ENCODE measurements around the gene MFAP2.

The MFAP2 gene

DNA sequence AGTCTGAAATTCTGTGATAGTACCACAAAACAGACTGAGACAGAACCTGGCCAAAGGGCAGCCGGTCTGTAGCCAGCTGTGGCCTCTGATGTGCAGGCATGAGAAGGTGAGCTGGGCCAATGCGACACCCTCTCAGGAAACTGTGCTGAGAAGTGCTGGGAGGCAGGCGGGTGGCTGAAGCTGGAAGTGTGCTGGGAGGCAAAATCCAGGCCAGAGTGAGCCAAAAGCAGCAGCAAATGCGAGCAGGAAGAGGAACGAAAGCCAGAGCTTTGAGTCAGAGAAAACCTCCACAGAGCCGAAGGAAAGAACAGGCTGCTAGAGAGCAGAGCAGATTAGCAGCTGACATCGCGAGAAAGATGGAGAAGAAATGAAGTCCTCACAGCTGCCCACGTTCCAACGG is 41.5 kb upstream of the MFAP2 start:
- CTCF ChIA-PET, result interaction anchor here (1.0 to 2.3 kb wide), 2 partner anchors 24 to 106 kb away, joined by 3 to 12 read pairs; no protein-coding TSS in a partner anchor

DNA sequence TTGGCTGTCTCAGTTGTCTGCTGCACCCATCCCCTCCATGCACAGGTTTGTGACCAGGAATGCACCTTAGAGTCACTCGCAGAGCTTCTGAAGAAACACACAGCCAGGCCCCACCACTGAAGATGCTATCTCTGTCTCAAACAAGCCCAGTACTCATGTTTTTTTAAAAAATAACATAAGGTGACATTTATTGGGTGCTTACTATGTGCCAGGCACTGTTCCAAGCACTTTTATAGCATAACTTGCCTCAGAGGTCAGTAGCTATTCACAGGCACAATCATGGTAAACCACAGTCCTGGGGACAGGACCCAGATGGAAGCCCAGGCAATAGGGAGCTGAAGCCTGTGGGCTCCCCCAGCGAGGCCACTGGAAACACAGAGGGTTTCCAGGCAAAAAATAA is 40.1 kb upstream of the MFAP2 start:
- CTCF ChIA-PET, result no interaction called here
- no peaks in the 10 kb centered on the region for H3K9me3 ChIP-seq (ENCODE audit: control insufficient read depth, insufficient read depth, low read depth, low read length)

More for the DNA sequence above, 41.5 kb upstream of the MFAP2 start:
- Histone ChIP-seq H3K4me3 (ENCODE audit: low read depth, low read length) (no peak overlapping the region), H3K36me3 (ENCODE audit: control insufficient read depth in 2 of 2, insufficient read depth in 1 of 2, low read length in 2 of 2) (peaks cover 46 to 93% of the 10 kb centered on the region in 2 experiments), H3K27ac (ENCODE audit: extremely low read depth, low read depth, low read length) (no peak overlapping the region), H3K9me3 (ENCODE audit: control insufficient read depth, insufficient read depth, low read depth, low read length) (no peaks in the 10 kb centered on the region), H3K4me1 (ENCODE audit: control insufficient read depth, insufficient read depth, low read length) (no peaks in the 10 kb centered on the region)
- POLR2A ChIA-PET, result interaction anchor here (0.7 kb wide), 1 partner anchor 247 kb away, joined by 3 read pairs; no protein-coding TSS in a partner anchor
- TF ChIP-seq ZNF350 (tag by site-specific recombination; IDR thresholded peaks at IDR 0.05) (no peak), ZBTB20 (tag by site-specific recombination; IDR thresholded peaks at IDR 0.05) (no peak), ZNF473 (tag by site-specific recombination; IDR thresholded peaks at IDR 0.05) (no peak), ZFP3 (tag by site-specific recombination; IDR thresholded peaks at IDR 0.05; ENCODE audit: low read depth) (no peak), OSR2 (tag by site-specific recombination; IDR thresholded peaks at IDR 0.05) (no peak), ZBTB48 (tag by site-specific recombination; IDR thresholded peaks at IDR 0.05) (no peak), ZNF544 (tag by site-specific recombination; IDR thresholded peaks at IDR 0.05) (no peak), BCL11B (tag by site-specific recombination; IDR thresholded peaks at IDR 0.05; ENCODE audit: low read depth) (no peak), ZBTB1 (tag by site-specific recombination; IDR thresholded peaks at IDR 0.05) (no peak), ZNF707 (tag by site-specific recombination; IDR thresholded peaks at IDR 0.05) (no peak), ZNF76 (tag by site-specific recombination; IDR thresholded peaks at IDR 0.05; ENCODE audit: borderline replicate concordance, low read depth) (no peak)
- TF ChIP-seq, protein P1, sequence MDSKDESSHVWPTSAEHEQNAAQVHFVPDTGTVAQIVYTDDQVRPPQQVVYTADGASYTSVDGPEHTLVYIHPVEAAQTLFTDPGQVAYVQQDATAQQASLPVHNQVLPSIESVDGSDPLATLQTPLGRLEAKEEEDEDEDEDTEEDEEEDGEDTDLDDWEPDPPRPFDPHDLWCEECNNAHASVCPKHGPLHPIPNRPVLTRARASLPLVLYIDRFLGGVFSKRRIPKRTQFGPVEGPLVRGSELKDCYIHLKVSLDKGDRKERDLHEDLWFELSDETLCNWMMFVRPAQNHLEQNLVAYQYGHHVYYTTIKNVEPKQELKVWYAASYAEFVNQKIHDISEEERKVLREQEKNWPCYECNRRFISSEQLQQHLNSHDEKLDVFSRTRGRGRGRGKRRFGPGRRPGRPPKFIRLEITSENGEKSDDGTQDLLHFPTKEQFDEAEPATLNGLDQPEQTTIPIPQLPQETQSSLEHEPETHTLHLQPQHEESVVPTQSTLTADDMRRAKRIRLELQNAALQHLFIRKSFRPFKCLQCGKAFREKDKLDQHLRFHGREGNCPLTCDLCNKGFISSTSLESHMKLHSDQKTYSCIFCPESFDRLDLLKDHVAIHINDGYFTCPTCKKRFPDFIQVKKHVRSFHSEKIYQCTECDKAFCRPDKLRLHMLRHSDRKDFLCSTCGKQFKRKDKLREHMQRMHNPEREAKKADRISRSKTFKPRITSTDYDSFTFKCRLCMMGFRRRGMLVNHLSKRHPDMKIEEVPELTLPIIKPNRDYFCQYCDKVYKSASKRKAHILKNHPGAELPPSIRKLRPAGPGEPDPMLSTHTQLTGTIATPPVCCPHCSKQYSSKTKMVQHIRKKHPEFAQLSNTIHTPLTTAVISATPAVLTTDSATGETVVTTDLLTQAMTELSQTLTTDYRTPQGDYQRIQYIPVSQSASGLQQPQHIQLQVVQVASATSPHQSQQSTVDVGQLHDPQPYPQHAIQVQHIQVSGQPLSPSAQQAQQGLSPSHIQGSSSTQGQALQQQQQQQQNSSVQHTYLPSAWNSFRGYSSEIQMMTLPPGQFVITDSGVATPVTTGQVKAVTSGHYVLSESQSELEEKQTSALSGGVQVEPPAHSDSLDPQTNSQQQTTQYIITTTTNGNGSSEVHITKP (tag by site-specific recombination; IDR thresholded peaks at IDR 0.05), result no peak
- TF ChIP-seq, protein P2, sequence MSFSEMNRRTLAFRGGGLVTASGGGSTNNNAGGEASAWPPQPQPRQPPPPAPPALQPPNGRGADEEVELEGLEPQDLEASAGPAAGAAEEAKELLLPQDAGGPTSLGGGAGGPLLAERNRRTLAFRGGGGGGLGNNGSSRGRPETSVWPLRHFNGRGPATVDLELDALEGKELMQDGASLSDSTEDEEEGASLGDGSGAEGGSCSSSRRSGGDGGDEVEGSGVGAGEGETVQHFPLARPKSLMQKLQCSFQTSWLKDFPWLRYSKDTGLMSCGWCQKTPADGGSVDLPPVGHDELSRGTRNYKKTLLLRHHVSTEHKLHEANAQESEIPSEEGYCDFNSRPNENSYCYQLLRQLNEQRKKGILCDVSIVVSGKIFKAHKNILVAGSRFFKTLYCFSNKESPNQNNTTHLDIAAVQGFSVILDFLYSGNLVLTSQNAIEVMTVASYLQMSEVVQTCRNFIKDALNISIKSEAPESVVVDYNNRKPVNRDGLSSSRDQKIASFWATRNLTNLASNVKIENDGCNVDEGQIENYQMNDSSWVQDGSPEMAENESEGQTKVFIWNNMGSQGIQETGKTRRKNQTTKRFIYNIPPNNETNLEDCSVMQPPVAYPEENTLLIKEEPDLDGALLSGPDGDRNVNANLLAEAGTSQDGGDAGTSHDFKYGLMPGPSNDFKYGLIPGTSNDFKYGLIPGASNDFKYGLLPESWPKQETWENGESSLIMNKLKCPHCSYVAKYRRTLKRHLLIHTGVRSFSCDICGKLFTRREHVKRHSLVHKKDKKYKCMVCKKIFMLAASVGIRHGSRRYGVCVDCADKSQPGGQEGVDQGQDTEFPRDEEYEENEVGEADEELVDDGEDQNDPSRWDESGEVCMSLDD (tag by site-specific recombination; IDR thresholded peaks at IDR 0.05), result no peak

More for the DNA sequence above, 40.1 kb upstream of the MFAP2 start:
- no peaks in the 10 kb centered on the region for H3K4me1 ChIP-seq (ENCODE audit: control insufficient read depth, insufficient read depth, low read length)
- H3K4me3 ChIP-seq (ENCODE audit: low read depth, low read length), result no peak overlapping the region
- POLR2A ChIA-PET, result interaction anchor here (0.6 to 1.0 kb wide), 3 partner anchors 8 to 40 kb away, joined by 3 to 5 read pairs (median 3); partner anchors contain the start of gene ATP13A2
- no peak overlapping the region for H3K27ac ChIP-seq (ENCODE audit: extremely low read depth, low read depth, low read length)
- peaks cover 35 to 80% of the 10 kb centered on the region in 2 experiments for H3K36me3 ChIP-seq (ENCODE audit: control insufficient read depth in 2 of 2, insufficient read depth in 1 of 2, low read length in 2 of 2)
- no peak for TF ChIP-seq TRIM28 (IDR thresholded peaks at IDR 0.05; ENCODE audit: borderline replicate concordance, low read length)
- no peak for TF ChIP-seq ZNF121 (tag by site-specific recombination; IDR thresholded peaks at IDR 0.05)
- no peak for TF ChIP-seq ZNF354C (tag by site-specific recombination; IDR thresholded peaks at IDR 0.05; ENCODE audit: borderline replicate concordance, low read depth)
- TF ChIP-seq REPIN1 (tag by site-specific recombination; IDR thresholded peaks at IDR 0.05; ENCODE audit: low read depth), result no peak
- no peak for TF ChIP-seq ZNF37A (tag by site-specific recombination; IDR thresholded peaks at IDR 0.05)
- TF ChIP-seq, protein P3, sequence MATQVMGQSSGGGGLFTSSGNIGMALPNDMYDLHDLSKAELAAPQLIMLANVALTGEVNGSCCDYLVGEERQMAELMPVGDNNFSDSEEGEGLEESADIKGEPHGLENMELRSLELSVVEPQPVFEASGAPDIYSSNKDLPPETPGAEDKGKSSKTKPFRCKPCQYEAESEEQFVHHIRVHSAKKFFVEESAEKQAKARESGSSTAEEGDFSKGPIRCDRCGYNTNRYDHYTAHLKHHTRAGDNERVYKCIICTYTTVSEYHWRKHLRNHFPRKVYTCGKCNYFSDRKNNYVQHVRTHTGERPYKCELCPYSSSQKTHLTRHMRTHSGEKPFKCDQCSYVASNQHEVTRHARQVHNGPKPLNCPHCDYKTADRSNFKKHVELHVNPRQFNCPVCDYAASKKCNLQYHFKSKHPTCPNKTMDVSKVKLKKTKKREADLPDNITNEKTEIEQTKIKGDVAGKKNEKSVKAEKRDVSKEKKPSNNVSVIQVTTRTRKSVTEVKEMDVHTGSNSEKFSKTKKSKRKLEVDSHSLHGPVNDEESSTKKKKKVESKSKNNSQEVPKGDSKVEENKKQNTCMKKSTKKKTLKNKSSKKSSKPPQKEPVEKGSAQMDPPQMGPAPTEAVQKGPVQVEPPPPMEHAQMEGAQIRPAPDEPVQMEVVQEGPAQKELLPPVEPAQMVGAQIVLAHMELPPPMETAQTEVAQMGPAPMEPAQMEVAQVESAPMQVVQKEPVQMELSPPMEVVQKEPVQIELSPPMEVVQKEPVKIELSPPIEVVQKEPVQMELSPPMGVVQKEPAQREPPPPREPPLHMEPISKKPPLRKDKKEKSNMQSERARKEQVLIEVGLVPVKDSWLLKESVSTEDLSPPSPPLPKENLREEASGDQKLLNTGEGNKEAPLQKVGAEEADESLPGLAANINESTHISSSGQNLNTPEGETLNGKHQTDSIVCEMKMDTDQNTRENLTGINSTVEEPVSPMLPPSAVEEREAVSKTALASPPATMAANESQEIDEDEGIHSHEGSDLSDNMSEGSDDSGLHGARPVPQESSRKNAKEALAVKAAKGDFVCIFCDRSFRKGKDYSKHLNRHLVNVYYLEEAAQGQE (tag by site-specific recombination; IDR thresholded peaks at IDR 0.05), result no peak
- TF ChIP-seq, protein P4, sequence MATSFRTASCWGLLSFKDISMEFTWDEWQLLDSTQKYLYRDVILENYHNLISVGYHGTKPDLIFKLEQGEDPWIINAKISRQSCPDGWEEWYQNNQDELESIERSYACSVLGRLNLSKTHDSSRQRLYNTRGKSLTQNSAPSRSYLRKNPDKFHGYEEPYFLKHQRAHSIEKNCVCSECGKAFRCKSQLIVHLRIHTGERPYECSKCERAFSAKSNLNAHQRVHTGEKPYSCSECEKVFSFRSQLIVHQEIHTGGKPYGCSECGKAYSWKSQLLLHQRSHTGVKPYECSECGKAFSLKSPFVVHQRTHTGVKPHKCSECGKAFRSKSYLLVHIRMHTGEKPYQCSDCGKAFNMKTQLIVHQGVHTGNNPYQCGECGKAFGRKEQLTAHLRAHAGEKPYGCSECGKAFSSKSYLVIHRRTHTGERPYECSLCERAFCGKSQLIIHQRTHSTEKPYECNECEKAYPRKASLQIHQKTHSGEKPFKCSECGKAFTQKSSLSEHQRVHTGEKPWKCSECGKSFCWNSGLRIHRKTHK (tag by site-specific recombination; IDR thresholded peaks at IDR 0.05), result no peak
- TF ChIP-seq, protein P5, sequence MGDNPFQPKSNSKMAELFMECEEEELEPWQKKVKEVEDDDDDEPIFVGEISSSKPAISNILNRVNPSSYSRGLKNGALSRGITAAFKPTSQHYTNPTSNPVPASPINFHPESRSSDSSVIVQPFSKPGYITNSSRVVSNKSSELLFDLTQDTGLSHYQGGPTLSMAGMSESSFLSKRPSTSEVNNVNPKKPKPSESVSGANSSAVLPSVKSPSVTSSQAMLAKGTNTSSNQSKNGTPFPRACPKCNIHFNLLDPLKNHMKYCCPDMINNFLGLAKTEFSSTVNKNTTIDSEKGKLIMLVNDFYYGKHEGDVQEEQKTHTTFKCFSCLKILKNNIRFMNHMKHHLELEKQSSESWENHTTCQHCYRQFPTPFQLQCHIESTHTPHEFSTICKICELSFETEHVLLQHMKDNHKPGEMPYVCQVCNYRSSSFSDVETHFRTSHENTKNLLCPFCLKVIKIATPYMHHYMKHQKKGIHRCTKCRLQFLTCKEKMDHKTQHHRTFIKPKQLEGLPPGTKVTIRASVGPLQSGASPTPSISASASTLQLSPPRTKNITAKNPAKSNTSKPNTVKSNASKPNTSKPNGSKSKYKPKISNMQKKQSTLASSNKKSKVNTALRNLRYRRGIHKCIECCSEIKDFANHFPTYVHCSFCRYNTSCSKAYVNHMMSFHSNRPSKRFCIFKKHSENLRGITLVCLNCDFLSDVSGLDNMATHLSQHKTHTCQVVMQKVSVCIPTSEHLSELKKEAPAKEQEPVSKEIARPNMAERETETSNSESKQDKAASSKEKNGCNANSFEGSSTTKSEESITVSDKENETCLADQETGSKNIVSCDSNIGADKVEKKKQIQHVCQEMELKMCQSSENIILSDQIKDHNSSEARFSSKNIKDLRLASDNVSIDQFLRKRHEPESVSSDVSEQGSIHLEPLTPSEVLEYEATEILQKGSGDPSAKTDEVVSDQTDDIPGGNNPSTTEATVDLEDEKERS (tag by site-specific recombination; IDR thresholded peaks at IDR 0.05), result no peak
- TF ChIP-seq ZNF837 (tag by site-specific recombination; IDR thresholded peaks at IDR 0.05), result no peak

Data from HEK293 (cell line).